Cardiac fibroblast (primary cell): ENCODE results near the gene TTC16.
A peak's percentile ranks its signal among the peaks of the same experiment; 100 is the strongest.

Experiments
- DNase-seq, 2 donors: peaks; one replicate each; pipeline versions ENCODE4 v3.0.0 to v3.0.0-alpha.2; 2010; ENCODE audit warnings: low read depth in 2 of 2
- H3K4me3 ChIP-seq, 2 donors: replicated peaks in 1 of 2; 1 replicate in 1 of 2; 2 replicates in 1 of 2; pipeline ENCODE4 v1.5.1; 2011; ENCODE audit warnings: low read depth in 2 of 2, low read length in 2 of 2, mild to moderate bottlenecking in 2 of 2, moderate library complexity in 1 of 2
- TF ChIP-seq, protein P1 (sequence below): IDR thresholded peaks from one replicate; pipeline ENCODE4 v1.5.1; 2011; ENCODE audit warnings: low read depth, mild to moderate bottlenecking, low read length, inconsistent platforms

Gene TTC16

DNA sequence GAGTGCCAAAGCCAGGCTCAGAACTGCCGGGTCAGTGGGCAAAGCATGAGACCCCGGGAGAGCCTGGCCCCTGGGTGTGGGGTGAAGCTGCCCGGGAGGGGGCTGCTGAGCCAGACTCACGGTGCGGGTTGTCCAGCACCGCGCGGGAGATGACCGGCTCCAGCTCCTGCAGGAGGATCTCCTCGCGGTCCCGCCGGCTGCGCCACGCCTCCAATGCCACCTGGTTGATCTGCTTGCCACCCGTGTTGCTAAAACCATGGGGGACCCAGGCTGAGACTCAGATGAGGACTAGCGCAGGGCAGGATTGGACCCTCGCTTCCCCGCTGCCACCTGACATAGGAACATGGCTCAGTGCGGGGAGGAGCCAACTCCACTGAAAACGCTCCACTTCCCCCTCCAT is 16.6 kb downstream of the TTC16 start:
- TF ChIP-seq, protein P1, sequence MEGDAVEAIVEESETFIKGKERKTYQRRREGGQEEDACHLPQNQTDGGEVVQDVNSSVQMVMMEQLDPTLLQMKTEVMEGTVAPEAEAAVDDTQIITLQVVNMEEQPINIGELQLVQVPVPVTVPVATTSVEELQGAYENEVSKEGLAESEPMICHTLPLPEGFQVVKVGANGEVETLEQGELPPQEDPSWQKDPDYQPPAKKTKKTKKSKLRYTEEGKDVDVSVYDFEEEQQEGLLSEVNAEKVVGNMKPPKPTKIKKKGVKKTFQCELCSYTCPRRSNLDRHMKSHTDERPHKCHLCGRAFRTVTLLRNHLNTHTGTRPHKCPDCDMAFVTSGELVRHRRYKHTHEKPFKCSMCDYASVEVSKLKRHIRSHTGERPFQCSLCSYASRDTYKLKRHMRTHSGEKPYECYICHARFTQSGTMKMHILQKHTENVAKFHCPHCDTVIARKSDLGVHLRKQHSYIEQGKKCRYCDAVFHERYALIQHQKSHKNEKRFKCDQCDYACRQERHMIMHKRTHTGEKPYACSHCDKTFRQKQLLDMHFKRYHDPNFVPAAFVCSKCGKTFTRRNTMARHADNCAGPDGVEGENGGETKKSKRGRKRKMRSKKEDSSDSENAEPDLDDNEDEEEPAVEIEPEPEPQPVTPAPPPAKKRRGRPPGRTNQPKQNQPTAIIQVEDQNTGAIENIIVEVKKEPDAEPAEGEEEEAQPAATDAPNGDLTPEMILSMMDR: no peak
- H3K4me3 ChIP-seq: no peak overlapping the region
- no peak for DNase-seq

DNA sequence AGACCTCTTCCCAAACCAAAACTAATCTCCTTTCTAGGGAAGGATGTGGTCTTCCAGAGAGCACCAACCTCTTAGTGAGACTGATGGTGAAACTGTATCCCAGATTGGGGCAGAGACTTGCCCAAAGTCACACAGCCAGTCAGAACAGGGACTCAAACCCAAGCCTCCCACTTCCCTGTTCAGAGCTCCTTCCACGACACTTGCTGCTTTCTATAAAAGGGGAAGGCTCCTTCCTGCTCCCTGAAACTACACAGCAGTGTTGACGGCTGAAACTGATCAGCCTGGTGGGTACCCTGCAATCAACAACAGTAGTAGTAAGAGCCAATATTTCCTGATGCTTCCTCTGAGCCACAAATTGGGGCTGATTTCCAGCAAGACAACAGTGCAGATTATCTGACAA is 17.7 kb downstream of the TTC16 start:
- TF ChIP-seq, protein P1: no peak
- DNase-seq: no peak
- no peak overlapping the region for H3K4me3 ChIP-seq

DNA sequence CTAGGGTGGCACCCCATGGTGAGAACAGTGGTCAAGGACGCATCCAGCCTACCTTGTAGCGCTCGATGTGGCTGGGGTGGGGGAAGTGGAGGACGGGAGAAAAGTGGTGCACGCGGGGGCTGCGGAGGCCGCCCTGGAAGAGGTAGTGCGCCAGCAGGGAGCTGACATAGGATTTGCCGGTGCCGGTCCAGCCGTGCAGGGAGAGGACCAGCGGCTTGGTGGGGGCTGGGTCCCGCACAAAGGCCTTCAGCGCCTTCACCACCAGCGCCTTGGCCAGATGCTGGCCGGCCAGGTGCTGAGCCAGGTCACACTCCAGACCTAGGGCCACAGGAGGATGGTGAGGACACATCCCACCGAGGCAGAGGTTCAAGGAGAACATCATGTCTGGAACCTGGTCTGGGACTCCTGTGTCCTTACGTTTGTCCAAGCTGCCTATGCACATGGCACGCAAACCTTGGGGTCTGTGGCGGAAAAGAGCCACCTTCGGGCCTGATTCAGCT is 18.4 kb downstream of the TTC16 start:
- H3K4me3 ChIP-seq: peak overlapping the region; percentile 54 to 67
- TF ChIP-seq, protein P1: no peak

DNA sequence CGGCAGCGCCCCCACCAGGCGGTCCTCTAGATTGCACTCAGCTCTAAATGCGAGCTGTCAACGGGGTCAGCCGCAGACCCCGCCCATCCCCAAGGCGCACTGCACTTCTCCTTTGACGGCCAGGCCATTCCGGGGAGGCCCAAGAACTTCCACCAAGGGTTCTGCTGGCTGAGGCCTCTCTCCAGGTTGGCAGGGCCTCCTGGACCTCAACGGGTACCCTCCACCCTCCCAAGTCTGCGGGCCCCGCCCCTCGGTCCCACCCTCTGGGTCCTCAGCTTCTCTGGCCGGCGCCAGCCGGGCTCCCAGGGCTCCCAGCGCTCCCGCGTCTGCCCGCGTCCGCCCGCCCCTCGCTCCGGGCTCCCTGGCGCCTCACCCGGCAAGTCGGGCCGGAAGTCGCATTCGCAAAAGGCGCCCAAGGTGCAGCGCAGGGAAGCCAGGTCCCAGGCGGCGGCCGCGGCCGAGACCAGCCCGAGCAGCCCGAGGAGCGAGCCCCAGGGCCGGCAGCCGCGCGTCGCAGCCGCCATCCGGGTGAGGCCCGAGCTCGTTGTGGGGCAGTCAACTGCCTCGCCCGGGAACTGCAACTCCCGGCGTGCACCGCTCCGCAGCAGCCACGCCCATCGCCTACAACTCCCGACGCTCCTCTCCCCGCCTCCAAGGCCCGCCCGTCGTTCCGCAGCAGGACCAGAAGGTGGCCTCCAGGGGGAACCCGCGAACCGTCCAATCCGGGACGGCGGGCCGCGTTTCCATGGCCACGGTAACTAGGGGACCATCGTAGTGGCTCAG is 19.1 kb downstream of the TTC16 start, which contains the start of gene TOR2A:
TSS of gene TOR2A (minus strand) at position 548 of the 783 bp plus-strand sequence. CDS start at position 524, 24 bp downstream.
- DNase-seq: peak; percentile 98
- TF ChIP-seq, protein P1: peak; percentile 94
- peak within 1 kb of the TSS; percentile 54 to 67 for H3K4me3 ChIP-seq

More for the DNA sequence above, 18.4 kb downstream of the TTC16 start:
- DNase-seq: no peak

DNA sequence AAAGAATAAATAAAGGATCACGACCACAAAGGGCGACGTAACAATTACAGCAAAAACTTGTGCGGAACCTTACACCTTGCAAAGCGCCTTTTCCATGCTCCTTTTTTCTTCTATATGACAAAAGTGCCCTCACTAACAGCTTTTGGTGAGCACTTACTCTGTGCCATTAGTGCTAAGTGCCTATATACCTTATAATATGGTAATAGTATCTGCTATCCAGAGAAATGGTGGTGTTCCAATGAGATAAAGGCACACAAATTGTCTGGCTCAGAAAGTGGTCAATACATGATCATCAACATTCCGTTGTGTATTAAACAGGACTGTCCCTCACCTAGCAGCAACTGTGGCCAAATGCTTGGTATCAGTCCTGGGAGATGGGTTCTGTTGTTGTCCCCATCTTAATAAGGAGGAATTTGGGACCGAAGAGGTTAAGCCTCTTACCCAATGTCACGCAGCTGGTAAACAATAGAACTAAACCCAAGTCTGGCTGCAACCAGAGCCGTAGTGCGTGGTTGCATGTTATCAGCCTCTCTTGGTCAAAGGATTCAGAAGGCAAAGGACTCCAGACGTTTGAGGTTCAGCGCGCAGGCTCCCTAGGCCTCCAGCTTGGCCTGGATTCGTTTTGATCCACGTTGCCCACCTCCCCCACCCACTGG is 19.8 kb downstream of the TTC16 start:
- TF ChIP-seq, protein P1: no peak
- no peak overlapping the region for H3K4me3 ChIP-seq
- peak in 1 of 2 donors; percentile 29 for DNase-seq

DNA sequence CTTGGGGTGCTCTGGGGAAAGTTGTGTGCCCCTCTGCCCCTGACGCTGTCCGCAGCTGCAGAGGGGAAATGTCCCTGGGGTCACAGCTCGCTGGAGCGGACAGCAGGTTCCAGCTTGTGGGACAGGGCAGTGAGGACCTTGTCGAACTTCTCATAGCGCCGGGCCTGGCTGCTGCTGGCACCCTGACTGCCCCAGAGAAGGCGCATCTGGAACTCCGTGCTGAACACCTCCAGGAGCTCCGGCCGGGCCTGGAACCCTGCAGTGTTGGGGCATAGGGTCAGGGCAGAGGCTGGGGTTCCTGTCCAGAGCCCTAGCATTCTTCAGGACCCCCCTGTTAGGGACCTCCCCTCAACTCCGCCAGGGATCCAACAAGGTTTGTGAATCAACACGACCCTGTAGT is 22.8 kb downstream of the TTC16 start:
- DNase-seq: no peak
- H3K4me3 ChIP-seq: no peak overlapping the region
- TF ChIP-seq, protein P1: no peak
